ENCODE measurements around the gene PEX26.
"Not testable (repeated sequence)": the region's sequence is repeated elsewhere in the genome, so short reads cannot be mapped to it uniquely, and the experiment has no call there.

The PEX26 gene

DNA sequence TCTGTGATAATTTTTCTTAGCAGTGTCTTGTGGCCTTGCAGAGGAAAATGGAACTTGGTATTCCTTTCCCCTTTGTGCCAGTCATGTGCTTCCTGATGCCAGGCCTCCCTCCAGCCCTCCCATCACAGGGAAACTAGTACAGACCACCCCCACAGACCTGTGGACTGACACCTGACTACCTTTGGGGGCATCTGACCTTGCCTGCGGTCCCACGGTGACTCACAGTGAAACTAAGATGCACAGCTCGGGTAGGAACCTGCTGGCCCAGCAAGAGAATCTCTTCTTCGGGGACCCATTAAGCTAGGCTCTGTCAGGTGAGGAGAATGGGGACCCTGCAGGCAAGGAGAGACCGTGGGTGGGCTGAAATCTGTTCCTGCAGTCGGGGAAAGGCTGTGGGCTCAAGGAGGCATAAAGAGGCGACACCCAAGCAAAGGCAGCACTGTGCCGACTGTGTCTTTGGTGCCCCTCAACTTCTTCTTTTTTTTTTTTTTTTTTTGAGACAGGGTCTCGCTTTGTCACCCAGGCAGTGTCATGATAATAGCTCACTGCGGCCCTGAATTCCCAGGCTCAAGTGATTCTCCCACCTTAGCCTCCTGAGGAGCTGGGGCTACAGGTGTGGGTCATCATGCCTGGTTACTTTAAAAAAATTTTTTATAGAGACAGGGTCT lies 20.8 kb upstream of the PEX26 start:
- no peak for DNase-seq (ENCODE audit: low read depth)

- DNase-seq (ENCODE audit: low read depth) = peak; percentile 96
Observed at GRCh38 chr22:18057568-18058209, 20.1 kb upstream of the PEX26 start.

GRCh38 chr22:18058371-18059093 lies 19.3 kb upstream of the PEX26 start:
- DNase-seq (ENCODE audit: low read depth) = no peak

GRCh38 chr22:18059094-18059417 lies 18.7 kb upstream of the PEX26 start:
- DNase-seq (ENCODE audit: low read depth) = no peak

- no peak for DNase-seq (ENCODE audit: low read depth)
Observed at GRCh38 chr22:18059473-18059872, 18.3 kb upstream of the PEX26 start.

GRCh38 chr22:18059991-18060390 lies 17.8 kb upstream of the PEX26 start:
- DNase-seq (ENCODE audit: low read depth) = no peak

GRCh38 chr22:18060646-18061620 lies 16.9 kb upstream of the PEX26 start:
- no peak for DNase-seq (ENCODE audit: low read depth)

DNA sequence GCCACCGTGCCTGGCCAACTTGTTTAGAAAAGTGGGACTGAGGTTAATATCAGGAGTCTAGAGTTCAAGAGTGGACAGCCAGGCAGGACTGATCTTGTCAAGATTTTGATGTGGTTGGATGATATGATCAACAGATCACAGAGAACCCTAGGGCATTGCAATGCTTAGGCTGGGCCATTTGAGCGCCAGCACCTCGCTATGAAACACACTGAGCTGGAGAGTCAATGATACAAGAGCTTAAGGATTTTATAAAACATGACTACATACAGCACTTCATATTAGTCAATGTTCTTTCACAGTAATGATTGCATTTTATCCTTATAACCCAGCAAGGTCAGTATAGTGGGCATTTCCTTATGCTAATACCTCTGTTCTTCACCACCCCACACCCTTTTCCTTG lies 15.4 kb upstream of the PEX26 start:
- DNase-seq (ENCODE audit: low read depth) = no peak

GRCh38 chr22:18063306-18063705 lies 14.5 kb upstream of the PEX26 start:
- DNase-seq (ENCODE audit: low read depth) = no peak

- DNase-seq (ENCODE audit: low read depth) = not testable (repeated sequence)
Observed at GRCh38 chr22:18063715-18064114, 14.1 kb upstream of the PEX26 start.

DNA sequence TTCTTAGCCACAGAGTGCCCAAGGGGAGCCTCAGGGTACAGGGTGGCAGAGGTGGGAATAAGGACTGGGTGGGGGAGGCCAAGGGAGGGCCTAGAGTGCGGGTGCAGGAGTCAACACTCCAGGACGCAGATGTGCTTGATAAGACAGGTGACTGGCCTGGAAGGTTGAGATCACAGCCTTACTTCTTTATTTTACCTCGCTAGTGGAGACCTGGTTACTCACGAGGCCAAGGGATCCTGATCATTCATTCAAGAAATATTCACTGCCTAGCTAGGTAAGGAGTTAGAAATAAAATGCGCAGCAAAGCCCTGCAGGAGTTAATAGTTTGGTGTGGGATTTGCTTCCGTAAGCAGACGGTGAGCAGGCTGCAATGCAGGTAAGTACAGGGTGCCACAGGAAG lies 13.2 kb upstream of the PEX26 start:
- DNase-seq (ENCODE audit: low read depth) = no peak

GRCh38 chr22:18065256-18065655 lies 12.5 kb upstream of the PEX26 start:
- no peak for DNase-seq (ENCODE audit: low read depth)

DNA sequence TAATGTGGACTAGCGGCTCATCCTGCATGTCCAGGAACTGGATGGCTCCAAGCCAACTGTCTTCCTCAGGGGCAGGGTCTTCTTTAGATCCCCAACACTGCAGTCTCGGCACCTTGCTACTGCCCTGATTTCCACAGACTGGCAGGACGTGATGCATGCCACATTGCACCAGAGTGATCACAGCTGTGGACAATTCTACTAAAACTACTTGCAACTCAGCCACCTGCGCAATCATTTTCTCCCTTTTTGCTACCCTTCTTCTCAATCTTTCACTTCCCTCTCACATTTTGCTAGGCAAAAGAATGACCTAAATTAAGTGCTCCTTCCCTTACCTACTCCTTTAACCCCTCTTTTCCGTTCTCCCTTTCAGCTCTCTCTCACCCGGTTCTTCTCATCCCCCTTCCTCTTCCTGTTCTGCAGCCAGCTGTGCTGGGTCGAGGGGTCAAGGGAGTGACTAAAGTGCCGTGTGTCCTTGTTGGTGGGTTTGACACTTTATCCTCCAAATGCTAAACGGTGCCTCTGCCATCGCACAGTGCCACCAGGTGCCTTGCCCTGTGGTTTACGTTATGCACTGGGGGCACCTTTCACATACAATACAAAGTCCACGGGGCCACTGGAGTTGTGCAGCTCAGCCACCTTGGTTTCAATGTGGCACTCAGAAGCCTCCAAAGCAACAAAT lies 11.5 kb upstream of the PEX26 start:
- DNase-seq (ENCODE audit: low read depth) = no peak

GRCh38 chr22:18067121-18067520 lies 10.7 kb upstream of the PEX26 start:
- DNase-seq (ENCODE audit: low read depth) = no peak

DNA sequence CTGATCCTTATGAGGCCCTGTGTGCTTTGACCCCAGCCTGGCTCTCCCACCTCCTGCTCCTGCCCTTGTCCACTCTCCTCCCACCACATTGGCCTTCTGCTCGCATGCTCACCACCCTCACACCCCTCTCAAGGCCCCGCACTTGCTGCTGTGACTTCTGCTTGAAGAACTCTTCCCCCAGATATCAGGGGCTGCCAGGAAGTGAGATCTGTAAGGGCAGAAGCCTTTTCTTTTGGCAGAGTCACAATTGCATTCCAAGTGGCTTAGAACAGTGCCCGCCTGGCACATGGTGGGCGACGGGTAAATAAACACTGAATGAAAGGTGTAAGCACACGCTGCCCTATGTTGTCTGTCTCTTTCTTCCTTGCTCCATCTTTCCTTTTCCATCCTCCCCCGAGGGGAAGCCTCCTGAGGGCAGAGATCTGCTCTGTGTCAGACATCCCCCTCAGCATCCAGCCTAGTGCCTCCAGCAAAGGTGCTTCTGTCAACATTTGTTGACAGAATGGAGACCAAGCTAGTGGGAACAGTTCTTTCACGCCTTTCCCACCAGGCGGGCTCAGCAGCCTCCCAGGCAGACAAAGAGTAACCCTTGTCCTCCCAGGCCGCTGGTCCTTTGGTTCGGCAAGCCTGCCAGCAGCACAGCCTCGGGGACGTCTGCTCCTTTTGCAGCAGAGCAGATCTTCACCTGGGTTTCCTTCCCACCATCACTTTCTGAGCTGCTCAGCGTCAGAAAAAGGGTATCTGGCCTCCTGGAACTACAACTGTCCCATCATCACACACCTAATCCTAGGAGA lies 10.0 kb upstream of the PEX26 start:
- no peak for DNase-seq (ENCODE audit: low read depth)

DNA sequence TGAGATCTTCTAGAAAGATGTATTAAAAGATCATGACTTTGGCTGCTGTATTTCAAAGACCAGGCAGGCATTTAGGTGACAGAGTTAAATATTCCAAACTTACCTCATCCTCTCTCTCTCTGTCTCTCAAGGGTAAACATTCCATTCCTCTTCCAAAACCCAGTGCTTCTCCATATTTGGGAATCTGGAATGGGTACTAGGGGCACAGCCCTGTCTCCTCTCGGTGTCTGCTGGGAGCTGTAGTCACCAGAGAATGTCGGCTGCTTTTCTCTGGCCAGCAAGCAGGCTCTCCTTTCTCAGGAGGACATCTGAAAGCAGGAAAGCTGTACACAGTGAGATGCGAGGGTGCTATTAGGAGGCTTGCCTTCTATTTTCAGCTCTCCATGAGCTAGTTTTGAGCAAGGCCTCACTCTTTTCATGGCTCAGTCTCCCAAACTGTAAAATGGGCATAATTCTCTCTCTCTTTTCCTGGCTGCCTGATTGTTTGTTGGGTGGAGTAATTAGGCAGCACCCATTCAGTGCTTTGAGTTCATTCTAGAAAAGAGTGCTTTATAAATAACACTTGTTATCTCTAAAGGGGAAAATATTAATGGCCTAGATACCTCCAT lies 9.3 kb upstream of the PEX26 start:
- DNase-seq (ENCODE audit: low read depth) = no peak

DNA sequence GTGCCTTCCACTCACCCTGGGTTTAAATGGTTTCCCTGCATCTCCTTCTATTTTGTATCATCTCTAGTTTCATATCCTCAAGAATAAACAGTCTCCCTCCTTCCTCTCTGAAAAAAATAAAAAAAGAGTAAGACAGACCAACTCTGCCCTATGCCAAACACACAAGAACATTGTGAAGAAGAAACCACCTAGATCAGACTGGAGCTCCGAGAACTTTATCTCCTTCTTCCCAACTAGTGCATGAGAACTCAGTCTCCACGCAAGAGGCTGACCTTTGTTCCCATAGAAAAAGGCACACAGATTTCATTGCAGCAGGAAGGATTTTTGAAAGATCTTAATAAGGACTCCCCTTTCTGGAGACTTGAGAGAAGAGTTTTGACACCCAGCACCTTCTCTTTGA lies 8.7 kb upstream of the PEX26 start:
- no peak for DNase-seq (ENCODE audit: low read depth)

- no peak for DNase-seq (ENCODE audit: low read depth)
Observed at GRCh38 chr22:18070041-18070440, 7.7 kb upstream of the PEX26 start.

DNA sequence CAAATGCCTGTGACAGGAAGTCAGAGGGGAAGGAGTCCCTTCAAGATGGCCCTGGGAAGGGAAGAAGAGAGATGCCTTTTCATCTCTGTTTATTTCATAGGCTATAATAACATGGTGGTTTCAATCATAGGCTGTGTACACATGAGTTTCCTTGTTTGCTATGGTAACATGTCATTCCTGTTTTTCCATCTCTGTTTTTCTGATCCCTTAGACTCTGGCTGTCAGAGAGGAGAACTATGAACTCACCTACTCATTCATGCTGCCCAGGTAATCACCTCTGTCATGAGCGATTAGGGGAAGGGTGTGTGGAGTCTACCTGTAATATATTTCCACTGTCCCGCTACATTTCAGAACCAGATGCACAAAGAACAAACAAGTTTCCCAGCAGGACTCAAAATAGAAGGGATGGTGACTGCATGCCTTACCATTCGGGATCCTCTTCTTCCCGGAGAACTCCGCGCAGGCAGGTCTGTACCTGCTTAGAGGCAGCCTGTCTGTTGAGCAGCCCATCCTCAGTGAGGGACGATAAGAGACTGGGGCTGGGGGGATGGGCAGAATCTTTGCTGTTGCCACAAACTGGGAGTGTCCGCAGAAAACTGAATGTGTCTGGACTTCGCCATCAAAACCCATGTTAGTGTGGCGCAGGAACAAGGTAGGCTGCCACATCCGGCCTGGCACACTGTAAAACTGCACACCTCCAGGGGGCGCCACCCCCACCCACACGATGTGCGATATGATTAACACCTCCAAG lies 7.1 kb upstream of the PEX26 start:
- DNase-seq (ENCODE audit: low read depth) = no peak
